Measurements from ENCODE around the gene CHTF18.
"Not testable (repeated sequence)": the region's sequence is repeated elsewhere in the genome, so short reads cannot be mapped to it uniquely, and the experiment has no call there.

CHTF18 gene

GRCh38 chr16:832652-833336, 44.4 kb downstream of the CHTF18 start:
- no peak for DNase-seq

DNA sequence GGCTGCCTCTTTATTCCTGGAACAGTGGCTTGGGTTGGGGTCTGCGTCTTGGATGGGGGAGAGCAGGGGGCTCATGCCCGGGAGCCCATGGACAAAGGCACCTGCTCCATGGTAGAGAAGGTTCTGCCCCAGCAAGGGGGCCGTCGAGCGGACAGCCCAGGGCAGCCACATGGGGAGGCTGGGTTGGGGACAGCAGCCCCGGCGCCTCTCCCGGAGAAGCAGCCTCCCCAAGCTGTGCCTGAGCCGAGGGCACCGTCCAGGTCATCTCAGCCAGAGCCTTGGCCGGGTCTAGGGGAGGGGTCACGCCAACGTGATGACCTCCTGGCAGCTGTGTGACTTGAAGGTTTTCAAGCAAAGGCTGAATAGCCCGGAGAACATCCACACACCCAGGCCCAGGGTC, 45.0 kb downstream of the CHTF18 start:
- no peak for DNase-seq

DNA sequence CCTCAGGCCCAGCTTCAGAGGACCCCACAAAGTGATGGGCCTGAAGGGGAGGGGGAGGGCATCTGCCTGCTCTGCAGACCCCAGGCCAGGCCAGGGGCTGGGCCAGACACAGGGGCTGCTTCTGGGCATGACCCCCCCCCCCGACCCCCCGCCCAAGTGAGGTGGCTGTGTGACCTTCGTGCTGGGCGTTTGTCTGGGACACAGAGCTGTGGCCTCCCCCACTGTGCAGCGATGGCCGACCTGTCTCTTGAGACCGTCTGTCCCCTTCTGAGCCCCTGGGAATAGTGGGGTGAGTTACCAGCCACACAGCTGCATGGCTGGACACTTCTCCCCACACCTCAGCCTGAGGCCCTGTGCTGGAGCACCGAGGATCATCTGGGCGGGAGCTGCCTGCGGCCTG, 47.0 kb downstream of the CHTF18 start:
- DNase-seq = no peak

DNA sequence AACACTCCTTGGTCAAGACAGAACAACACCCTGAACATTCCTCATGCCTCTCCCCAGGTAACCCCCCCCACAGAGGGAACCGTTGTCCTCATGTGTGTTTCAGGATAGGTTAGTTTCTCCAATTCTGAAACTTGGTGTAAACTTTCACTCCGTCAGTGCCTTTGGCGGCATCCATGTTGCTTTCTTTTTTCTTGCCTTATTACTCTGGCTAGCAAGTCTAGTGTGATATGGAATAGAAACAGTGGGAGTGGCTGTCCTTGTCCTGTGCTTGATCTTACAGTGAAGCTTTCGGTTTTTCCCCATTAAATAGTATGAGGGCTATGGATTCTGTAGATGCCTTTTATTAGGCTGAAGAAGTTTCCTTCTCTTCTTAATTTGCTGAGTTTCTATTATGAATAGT, 47.8 kb downstream of the CHTF18 start:
- no peak for DNase-seq

GRCh38 chr16:836822-837221, 48.4 kb downstream of the CHTF18 start:
- not testable (repeated sequence) for DNase-seq

- DNase-seq = no peak
Observed at GRCh38 chr16:838741-839140, 50.3 kb downstream of the CHTF18 start.

GRCh38 chr16:839643-840408, 51.4 kb downstream of the CHTF18 start:
- no peak for DNase-seq

DNA sequence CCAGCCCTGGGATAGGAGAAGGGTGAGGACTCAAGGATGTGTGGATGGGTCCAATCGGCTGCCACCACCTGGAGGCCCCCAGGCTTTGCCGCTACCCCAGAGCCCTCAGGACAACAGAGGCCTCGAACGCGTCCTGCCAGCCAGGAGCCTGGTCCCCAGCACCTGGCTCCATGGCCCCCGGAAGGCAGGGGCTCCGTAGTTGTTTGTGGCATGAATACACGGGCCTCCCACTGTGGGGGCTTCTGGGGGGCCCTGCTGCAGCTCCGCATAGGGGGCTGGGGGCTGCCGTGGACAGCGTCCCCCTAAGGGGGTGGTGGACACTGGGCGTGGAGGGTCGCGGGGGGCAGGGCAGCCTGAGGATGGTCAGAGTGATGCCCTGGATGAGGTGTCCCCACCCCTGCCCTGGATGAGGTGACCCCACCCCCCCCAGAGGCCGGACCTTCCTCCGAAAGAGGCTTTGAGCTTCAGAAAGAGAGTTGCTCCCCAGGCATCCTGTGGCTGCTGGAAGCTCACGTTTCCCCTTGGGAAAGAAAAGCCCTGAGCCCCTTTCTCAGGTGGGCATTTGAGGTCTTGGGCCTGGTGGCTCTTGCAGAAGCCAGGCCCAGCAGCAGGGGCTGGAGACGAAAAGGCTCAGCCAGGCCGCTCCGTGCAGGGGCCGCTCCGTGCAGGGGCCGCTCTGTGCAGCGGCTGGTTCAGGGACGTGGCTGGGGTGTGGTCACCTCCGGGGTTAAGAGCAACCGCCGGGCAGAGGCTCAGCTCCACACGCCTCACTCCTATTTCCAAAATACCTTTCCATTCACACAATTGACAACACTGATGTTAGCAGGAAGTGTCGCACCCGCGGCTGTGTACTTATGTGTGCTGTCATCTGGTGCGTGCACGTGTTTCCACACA, 52.4 kb downstream of the CHTF18 start:
- DNase-seq = no peak

DNA sequence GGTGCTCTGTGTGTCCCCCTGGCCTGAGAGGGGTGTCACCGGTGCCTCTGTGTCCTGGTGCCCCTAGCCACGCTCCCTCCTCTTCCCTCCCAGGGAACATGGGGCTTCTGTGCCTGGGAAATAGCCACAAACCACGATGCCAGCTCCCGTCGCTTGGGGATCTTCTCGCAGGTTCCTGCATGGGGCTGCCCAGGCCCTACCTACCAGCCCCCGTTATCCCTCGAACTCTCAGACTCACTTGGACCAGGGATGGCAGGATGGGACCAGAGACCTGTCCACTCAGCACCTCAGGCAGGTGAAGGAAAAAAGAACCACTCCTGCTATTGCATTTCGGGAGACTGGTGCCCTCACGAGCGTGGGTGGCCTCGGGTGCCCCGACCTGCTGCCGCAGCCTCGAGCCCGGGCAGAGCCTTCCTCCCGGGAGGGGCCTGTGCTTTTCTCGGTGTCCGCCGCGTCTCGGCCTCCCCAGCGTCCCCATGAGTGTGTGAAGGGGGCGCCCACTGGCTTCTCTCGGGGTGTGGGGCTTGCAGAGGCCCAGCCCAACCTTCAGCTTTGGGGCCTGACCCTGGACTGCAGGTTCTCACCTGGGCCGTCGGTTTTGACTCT, 53.1 kb downstream of the CHTF18 start:
- no peak for DNase-seq

DNA sequence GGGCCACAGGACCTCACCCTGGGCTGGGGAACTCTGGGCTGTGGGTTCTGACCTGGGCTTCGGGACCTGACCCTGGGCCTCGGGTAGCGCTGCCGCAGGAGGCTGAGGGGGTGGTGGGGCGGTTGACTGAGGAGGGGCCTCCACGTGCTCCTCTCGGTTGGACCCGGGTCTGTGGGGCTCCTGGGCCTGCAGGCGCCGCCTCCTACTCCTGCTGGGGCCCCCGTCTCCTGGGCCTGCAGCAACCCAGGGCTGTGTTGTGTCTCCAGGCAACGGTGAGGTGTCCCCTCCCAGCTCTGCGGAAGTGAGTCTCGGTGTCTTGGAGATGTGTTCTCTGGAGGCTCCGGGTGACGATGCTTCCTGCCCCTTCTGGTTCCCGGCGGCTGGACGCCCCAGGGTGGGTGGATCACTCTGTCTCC, 53.6 kb downstream of the CHTF18 start:
- no peak for DNase-seq

DNA sequence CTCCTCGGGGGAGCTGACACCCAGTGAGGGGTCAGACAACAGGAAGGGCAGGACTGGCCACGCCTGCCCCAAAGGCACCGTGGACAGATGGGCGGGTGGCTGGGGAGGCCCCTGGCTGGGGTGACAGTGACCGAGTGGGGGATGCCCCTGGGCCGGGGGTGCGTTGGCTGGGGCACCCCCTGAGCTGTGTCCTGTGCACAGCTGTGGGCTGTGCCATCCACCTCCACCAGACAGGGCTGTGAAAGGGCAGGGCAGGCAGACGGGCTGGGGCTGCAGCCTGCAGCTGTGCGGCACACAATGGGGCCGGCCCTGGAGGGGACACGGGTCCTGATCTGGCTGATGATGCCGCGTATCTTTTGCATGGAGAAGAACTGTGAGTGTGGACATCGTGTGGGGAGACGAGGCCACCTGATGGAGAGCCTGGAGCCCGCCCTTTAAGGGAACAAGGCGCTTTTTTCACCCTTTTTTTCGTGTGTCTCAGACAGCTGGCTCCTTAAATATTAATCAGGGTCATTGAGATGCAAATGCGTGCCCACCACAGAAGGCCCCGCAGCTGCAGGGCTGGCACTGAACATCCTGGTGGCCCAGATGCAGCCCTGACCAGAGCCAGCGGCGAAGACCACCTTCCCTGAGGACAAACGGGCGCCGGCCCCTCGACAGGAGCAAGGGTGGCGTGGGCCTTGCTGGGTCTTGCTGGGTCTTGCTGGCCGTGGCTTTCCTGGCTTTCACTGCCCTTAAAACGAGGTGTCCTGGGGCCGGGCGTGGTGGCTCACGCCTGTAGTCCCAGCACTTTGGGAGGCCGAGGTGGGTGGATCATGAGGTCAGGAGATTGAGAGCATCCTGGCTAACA, 54.5 kb downstream of the CHTF18 start:
- no peak for DNase-seq

- no peak for DNase-seq
Observed at GRCh38 chr16:843771-844170, 55.4 kb downstream of the CHTF18 start.

DNA sequence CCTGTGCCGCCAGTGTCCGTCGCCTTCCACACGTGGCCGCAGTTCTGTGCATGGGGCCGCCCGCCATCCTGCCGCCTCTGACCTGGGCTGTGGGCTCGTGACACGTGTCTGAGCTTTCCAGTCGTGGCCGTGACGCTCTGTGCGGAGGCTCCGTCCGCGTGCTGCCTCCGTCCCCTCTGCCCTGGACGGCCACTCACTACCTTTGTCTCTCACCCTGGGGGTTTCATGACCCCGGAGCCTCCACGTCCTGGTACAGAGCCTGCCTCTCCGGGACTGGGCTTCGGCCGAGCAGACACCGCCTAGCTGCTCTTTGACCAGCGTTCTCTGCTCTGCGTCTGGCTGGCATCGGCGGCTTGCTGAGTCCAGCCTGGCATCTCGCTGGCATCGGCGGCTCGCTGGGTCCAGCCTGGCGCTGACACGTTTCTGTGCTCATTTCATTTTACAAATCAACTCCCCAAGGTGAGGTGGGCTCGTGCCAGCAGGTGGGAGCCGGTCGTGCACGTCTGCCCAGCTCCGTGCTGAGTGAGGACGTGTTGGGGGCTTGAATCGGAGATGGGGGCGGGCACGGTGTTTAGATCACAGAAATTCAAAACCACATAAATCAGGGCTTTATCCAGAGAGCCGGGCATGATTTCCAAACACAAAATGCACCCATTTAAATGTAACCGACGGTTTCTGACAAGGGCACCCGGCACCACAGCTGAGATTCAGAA, 56.4 kb downstream of the CHTF18 start:
- no peak for DNase-seq

DNA sequence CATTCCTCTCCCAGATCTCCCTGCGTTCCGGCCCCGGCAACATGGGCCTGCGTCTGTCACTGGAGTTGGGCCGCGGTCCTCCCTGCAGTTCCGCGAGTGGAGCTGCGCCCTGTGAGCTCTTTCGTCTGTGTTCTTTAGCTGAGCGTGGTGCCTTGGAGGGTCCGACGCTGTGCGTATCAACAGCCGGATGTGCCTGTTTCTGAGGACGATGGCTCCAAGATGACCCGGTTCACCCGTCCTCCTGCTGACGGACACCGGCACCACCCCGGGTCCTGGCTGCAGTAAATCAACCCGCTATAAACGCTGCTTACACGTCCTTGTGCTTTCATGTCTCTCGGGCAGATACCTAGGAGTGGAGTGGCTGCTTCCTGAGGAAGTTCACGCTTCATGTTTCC, 56.9 kb downstream of the CHTF18 start:
- no peak for DNase-seq

- DNase-seq = no peak
Observed at GRCh38 chr16:847151-847550, 58.7 kb downstream of the CHTF18 start.

All from NCI-H1105 treated with DMSO at 0.1 percent for 48 hours (cell line).